Endometrial microvascular endothelial cells (primary cell): ENCODE data around the gene POLR1E. TPM values are rescaled to one million over a fixed set of nuclear protein-coding genes. Genes with fewer than 3 reads are reported as not detected.
"Not testable (repeated sequence)": the region's sequence is repeated elsewhere in the genome, so short reads cannot be mapped to it uniquely, and the experiment has no call there.

Source experiments
- in situ Hi-C: cut with HindIII; loops from 2 replicates; pipeline ENCODE4 v1.10.0; 2017; ENCODE audit warnings: low sequenced_read_pairs, low pct_unique_long_range_greater_than_20kb; ENCODE audit errors: inconsistent ontology term
- total RNA-seq: library from RNA; depleted of rRNA; stranded (reverse); fragments of >200 nt; gene quantifications from one replicate; pipeline ENCODE4 v1.2.3, GENCODE V29; 2015; ENCODE audit errors: inconsistent ontology term

Gene POLR1E
- total RNA-seq, 1 donor from 2014 or later: 21.9 TPM

DNA sequence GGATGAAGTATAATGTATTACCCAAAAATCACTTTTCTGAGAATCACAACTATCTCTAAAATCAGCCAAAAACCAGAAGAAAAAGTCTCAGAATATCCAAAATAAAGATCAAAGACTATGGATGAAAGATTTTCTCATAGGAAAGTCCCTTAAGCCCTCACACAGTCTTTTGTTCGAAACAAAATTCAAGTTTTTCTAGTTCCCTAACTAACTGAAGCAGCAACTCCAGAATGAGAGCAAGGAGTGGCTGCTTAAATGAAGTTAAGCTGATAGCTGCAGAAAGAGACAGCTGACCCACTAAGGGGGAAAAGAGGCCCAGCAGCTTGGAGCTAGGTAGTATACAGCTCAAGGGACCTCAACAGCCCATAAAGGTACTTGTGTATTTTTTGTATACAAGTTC lies 28.9 kb upstream of the POLR1E start:
- in situ Hi-C loops: no loop called here

DNA sequence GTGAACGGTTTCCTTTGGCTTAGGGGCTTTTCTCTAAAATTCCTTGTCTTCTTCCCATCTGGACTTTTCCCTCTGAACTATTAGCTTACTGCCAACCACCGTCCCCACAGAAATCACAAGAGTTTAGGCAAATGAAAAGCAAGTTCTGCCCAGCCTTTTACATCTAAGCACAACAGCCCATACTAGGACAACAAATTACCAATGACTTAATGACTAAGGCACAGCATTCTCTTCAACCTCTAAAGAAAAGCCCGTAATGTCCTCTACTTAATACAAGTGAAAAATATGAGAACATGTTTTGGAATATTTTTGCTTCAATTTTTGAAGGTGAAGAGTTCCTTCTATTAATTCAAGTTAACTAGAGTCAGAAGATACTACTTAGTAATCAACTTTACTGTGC lies 21.7 kb upstream of the POLR1E start:
- in situ Hi-C loops: no loop called here

DNA sequence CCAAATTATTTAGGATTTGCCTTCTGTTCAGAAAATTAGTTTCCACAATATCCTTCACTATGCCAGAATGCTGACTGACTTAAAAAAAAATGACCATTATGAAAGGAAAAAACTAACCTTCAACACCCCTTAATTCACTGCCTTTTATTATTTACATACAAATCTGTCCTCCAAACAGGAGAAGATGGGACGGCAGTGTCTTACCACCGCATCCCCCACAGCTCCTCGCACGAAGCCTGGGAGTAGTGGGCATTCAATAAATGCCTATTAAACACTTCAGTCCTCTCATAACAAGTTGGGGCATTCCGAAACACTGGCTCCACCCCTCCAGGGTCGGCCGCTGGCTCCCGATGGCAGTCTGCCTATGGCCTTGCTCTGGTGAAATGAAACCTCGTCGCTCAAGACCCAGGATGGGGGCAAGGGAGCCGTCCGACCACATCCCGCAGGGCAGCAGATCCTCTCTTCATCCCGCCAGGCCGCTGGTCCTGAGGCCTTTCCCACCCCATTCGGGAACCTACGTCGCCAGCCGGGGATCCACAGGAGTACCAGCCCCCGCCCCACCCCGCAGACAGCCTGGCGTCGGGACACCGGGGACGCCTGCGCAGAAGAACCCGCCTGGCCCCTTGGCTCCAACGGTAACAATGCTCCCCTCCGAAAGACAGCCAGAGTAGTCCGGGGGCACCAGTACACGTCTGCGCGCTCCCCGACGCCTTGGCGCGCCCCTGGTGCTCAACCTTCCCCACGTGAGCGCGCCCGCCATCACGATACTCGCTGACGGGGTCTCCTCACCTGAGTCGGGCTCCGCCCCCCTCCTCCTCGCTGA lies 21.1 kb upstream of the POLR1E start:
- in situ Hi-C loops: no loop called here

DNA sequence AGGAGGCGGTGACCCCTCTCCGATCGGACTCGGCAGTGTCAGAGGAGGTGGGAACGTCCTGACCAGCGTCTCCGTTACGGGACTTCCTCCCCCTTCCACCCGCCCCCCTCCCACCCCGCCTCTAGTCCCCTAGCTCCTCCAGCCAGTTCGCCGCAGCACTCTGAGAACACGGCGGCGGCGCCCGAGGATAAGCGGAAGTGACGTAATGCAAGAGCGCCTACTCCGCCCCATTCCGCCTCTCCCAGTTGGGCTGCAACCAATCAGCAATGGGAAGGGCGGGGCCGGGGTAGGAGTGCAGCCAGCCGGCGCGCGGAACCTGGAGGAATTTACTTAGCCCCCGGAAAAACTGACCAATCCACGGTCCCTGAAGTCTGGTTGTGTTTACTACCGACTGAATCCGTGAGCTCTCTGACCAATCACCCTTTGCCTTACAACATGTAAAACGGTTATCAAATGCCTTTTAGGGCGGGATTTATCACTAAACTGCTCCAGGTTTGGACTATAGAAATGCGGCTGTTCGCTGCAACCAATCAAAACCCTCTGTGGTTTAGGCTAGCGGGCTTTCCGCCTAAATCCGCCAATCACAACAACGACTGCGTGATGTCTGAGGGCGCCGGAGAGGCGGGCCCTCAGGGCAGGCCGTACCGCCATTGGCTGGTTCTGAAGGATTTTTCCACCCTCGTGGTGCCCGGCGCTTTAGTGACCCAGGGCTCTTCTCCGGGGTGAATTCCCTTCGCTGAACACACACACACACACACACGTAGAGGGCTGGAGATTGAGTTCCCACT lies 20.3 kb upstream of the POLR1E start, which contains the start of gene ZBTB5:
TSS of gene ZBTB5 (minus strand) at position 202 of the 788 bp plus-strand sequence. CDS start 22,899 bp downstream, outside the sequence.
- in situ Hi-C loops: no loop called here

DNA sequence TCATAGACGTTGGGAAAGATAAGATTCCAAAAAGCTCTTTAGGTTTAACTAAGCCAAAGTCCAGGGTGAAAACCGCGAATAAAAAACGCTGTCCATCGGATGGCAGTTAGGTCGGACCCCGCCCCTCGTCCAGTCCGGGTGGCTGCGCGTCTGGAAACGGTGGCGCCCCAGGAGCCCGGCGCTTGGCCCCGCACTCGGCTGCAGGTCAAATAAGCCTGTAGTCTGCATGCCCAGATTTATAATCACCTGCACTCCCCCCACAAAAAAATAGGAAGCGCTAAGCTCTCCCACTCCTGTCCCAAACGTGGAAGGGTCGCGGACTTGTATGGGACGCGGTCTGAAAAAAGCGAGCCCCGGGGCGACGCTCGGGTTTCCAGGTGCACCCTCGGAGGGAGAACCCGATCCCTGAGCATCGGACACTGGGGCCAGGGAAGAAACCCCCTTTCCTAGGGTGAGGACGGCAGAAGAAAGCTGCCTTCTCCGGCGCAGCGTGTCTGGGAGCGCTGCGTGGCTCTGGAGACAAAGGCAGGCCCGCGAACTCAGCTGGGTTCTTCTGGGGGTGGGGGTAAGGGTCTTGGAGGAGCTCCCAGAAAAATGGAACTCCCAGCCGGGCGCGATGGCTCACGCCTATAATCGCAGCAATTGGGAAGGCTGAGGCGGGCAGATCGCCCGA lies 19.6 kb upstream of the POLR1E start:
- in situ Hi-C loops: no loop called here

DNA sequence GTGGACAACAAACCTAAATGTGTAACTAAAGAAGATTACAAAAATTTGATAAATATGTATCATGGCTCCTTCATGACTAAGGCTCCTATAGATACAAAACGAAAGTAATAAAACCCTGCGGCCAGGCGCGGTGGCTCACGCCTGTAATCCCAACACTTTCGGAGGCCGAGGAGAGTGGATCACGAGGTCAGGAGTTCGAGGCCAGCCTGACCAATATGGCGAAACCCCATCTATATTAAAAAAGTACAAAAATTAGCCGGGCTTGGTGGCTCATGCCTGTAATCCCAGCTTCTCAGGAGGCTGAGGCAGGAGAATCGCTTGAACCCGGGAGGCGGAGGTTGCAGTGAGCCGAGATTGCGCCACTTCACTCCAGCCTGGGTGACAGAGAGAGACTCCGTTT lies 18.2 kb upstream of the POLR1E start:
- in situ Hi-C loops: not testable (repeated sequence)

DNA sequence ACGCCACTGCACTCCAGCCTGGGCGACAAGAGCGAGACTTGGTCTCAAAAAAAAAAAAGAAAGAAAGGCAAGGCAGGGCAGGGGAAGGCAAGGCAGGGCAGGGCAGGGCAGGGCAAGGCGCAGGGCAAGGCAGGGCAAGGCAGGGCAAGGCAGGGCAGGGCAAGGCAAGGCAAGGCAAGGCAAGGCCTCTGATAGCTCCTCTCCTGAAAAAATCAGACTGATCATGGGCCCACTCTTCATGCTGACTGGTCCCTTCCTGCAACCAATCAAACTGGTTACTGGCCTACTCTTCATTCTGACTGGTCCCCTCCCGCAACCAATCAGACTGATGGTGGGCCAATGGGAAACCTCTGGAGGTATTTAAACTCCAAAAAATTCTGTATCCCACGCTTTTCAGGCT lies 17.1 kb upstream of the POLR1E start:
- in situ Hi-C loops: no loop called here

DNA sequence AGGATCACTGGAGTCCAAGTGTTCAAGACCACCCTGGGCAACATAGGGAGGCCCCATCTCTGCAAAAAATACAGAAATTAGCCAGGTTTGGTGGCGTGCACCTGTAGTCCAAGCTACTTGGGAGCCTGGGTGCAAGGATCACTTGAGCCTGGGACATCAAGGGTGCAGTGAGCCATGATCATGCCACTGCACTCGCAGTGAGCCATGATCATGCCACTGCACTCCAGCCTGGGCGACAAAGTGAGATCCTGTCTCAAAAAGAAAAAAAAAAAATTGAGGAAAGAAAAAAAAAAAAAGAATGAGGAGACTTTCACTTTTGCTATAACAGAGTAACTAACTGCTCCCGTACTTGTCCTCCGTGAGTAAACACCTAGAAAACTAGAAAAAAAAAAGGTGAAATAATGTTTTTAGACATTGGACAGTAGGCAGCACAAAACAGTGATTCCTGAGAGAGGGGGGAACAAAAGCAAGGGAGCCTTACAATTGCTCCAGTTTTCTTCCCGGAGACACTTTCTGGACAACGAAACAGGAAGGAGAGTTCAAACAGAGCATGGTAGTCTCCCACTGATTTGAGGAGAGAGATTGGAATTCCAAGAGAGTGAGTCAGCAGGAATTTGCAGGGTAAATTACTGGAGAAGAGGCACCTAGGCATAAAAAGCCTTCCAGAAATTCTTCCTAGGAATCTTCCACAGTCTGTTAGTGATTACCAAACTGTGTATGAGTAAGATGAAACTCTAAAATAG lies 13.6 kb upstream of the POLR1E start:
- in situ Hi-C loops: no loop called here

DNA sequence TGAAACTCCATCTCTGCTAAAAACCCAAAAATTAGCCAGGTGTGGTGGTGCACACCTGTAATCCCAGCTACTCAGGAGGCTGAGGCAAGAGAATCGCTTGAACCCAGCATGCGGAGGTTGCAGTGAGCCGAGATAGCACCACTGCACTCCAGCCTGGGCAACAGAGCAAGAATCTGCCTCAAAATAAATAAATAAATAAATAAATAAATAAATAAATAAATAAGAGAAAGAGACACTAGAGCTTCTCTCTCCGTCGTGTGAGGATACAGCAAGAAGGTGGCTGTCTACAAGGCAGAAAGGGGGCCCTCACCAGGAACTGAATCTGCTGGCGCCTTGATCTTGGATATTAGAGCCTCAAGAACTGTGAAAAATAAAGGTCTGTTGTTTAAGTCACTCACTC lies 11.8 kb upstream of the POLR1E start:
- in situ Hi-C loops: not testable (repeated sequence)

DNA sequence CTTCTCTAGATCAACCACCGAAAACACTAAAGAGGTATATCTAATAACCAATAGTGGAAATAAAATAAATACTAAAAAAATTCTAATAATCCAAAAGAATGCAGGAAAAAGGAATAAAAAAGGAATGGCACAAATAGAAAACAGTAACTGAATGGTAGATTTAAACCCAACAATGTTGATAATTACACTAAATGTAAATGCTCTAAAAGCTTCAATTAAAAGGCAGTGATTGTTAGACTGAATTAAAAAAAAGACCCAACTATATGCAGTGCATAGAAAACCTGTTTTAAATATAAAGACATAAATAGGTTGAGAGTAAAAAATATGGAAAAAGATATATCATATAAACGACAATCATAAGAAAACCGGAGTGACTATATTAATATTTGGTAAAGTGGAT lies 11.3 kb upstream of the POLR1E start:
- in situ Hi-C loops: no loop called here

DNA sequence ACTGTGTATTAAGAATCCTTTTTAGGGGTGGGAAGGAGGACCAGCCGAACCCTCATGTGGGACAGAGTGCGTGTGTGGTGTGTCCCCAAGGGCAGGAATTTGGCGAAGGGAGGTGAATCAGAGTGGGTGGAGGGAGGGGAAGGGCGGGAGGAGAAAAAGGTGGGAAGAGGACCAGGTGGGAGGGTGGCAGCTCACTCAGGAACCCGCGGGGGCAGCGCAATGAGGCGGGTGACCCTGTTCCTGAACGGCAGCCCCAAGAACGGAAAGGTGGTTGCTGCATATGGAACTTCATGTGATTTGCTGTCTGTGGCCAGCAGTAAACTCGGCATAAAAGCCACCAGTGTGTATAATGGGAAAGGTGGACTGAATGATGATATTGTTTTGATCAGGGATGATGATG lies 8.8 kb upstream of the POLR1E start:
- in situ Hi-C loops: no loop called here

DNA sequence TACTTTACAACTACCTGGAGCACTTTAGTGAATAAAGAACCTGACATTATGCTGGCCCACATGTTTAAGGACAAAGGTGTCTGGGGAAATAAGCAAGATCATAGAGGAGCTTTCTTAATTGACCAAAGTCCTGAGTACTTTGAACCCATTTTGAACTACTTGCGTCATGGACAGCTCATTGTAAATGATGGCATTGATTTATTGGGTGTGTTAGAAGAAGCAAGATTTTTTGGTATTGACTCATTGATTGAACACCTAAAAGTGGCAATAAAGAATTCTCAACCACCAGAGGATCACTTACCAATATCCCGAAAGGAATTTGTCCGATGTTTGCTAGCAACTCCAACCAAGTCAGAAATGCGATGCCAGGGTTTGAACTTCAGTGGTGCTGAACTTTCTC lies 8.3 kb upstream of the POLR1E start:
- in situ Hi-C loops: not testable (repeated sequence)

DNA sequence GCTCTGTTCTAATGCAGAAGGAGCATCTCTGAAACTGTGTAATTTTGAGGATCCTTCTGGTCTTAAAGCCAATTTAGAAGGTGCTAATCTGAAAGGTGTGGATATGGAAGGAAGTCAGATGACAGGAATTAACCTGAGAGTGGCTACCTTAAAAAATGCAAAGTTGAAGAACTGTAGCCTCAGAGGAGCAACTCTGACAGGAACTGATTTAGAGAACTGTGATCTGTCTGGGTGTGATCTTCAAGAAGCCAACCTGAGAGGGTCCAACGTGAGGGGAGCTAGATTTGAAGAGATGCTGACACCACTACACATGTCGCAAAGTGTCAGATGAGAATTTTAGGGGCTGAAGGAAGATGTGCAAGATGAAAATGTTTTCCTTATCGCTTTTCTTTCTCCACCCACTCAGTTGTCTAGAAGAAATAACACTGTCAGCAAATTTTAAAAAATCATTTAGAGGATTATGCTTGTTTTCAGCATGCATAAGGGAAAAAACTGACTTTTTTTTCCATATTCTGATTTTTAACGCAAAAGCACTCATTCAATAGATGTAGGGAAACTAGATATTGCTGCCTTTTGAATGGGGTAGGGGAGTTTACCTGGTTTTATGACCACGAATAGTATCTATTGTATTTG lies 7.6 kb upstream of the POLR1E start:
- in situ Hi-C loops: not testable (repeated sequence)

DNA sequence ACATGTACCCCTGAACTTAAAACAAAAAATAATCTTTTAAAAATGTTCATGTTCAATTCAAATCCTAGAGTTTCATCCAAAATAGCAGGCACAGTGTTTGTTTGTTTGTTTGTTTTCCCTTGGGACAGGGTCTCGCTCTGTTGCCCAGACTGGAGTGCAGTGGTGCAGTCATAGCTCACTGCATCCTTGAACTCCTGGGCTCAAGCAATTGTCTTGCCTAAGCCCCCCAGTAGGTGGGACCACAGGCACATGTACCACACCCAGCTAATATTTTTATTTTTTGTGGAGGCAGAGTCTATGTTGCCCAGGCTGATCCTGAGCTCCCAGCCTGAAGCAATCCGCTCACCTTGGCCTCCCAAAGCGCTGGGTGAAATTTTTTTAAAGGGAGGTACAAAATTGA lies 5.0 kb upstream of the POLR1E start:
- in situ Hi-C loops: no loop called here

DNA sequence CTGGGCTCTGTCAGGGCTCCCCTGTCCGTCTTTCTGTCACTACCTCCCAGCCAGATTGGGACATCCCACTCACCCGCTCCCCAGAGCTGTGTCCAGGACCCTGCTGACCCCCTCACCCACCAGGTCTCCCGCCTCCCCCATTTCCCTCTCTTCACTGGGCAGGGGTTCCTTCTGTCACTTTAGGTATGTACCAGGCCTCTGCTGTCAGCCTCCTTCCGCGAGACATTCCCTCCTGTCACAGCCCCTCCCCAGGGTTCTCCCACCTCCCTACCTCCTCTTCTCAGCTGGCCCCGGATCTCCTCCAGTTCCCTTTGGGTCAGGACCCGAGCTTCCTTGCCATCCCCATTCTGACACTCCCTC lies 488 bp downstream of the POLR1E start:
- in situ Hi-C loops: no loop called here

DNA sequence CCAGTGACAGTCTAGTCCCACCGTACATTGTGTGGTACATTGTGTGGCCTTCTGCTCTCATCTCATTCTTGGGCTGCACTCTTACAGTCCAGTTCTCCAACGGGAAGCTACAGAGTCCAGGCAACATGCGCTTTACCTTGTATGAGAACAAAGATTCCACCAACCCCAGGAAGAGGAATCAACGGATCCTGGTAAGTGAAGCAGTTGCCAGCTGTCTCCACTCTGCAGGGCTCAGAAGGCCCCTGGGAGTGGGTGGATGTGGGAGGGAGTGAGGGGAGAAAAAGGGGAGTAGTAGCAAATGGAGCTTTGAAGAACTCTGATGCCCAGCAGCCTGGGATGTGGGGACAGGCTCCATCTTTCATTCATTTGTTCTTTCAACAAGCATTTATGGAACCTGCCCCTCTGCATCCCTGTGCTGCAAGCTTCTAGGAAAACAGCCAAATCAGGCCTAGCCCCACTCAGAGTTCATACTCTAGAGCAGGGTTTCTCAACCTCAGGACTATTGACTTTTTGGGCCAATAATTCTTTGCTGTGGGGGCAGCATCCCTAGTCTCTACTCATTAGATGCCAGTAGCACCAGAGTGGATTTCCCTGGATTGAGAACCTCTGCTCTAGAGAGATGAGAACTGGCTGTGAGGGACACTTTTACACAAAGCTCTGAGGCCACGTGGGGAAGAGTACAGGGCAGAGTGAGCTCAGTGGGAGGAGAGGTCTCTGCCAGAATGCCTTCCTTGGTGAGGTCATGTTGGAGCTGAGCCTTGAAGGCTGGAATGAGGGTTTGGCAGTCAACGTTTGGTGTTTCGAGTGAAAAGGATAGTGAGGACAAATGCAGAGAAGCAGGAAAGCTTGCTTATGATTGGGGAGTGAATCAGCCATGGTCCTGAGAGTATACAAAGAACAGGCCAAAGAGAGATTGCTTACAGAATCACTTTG lies 1.1 kb downstream of the POLR1E start:
- in situ Hi-C loops: no loop called here

DNA sequence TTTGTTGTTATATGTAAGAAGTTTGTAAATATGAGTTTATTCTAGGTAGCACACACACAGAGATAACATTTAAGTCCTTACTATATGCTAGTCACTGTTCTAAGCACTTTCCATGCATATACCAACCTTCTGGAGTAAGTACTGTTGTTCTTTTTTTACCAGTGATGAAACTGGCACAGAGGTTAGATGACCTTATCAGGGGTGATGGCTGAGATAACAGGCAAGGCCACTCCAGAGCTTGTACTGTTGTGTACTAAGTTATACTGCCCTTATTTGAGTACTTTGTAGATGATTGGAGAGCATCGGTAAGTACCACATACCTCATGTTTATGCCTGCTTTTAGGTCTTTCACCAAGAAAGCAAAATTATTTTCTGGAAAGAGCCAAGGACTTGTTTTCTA lies 6.2 kb downstream of the POLR1E start:
- in situ Hi-C loops: no loop called here

DNA sequence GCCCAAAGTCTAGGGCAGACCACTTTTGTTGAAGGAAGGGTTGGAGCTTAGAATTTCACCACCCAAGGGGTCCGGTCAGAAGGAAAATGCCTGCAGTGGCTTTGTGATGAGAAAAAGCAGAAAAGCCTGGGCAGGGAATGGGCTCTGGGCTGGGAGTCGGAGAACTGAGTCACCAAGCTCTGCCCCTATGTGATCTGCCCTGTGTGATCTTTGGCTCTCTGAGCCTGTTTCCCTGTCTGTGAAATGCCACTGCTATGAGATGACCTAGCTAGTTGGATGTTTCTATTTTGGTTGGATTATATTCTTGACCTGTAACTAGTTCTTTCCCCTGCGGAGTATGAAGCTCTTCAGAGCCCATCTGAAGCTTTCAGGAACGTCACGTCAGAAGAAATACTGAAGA lies 9.8 kb downstream of the POLR1E start:
- in situ Hi-C loops: no loop called here
